ENCODE data around the gene DCAKD.

Gene DCAKD

GRCh38 chr17:45087978-45088377 lies 36.5 kb upstream of the DCAKD start:
- no peaks in the 10 kb centered on the region for H3K27me3 ChIP-seq (replicated peaks; ENCODE audit: control insufficient read depth, insufficient read depth, low read length)
- H3K36me3 ChIP-seq (ENCODE audit: control insufficient read depth, insufficient read depth, low read length), result peaks cover 28% of the 10 kb centered on the region
- DNase-seq (ENCODE audit: extremely low read depth, insufficient read length), result no peak
- H3K4me3 ChIP-seq (replicated peaks; ENCODE audit: low read depth, low read length), result no peak overlapping the region
- TF ChIP-seq CTCF (IDR thresholded peaks at IDR 0.05; ENCODE audit: insufficient read depth, low read length, poor library complexity, severe bottlenecking), result no peak

- Histone ChIP-seq H3K27me3 (replicated peaks; ENCODE audit: control insufficient read depth, insufficient read depth, low read length) (no peaks in the 10 kb centered on the region), H3K36me3 (ENCODE audit: control insufficient read depth, insufficient read depth, low read length) (peaks cover 23% of the 10 kb centered on the region), H3K4me3 (replicated peaks; ENCODE audit: low read depth, low read length) (no peak overlapping the region)
- DNase-seq (ENCODE audit: extremely low read depth, insufficient read length), result no peak
- no peak for TF ChIP-seq CTCF (IDR thresholded peaks at IDR 0.05; ENCODE audit: insufficient read depth, low read length, poor library complexity, severe bottlenecking)
Measured at GRCh38 chr17:45087504-45087975, 36.1 kb upstream of the DCAKD start.

- peaks cover 22% of the 10 kb centered on the region for H3K36me3 ChIP-seq (ENCODE audit: control insufficient read depth, insufficient read depth, low read length)
Measured at GRCh38 chr17:45086865-45087503, 35.6 kb upstream of the DCAKD start.

GRCh38 chr17:45086391-45086790 lies 35.0 kb upstream of the DCAKD start:
- DNase-seq (ENCODE audit: extremely low read depth, insufficient read length), result no peak
- no peak for TF ChIP-seq CTCF (IDR thresholded peaks at IDR 0.05; ENCODE audit: insufficient read depth, low read length, poor library complexity, severe bottlenecking)
- peaks cover 24% of the 10 kb centered on the region for H3K36me3 ChIP-seq (ENCODE audit: control insufficient read depth, insufficient read depth, low read length)

More at GRCh38 chr17:45086865-45087503, 35.6 kb upstream of the DCAKD start:
- no peak for TF ChIP-seq CTCF (IDR thresholded peaks at IDR 0.05; ENCODE audit: insufficient read depth, low read length, poor library complexity, severe bottlenecking)
- DNase-seq (ENCODE audit: extremely low read depth, insufficient read length), result no peak
- Histone ChIP-seq H3K4me3 (replicated peaks; ENCODE audit: low read depth, low read length) (no peak overlapping the region), H3K27me3 (replicated peaks; ENCODE audit: control insufficient read depth, insufficient read depth, low read length) (no peaks in the 10 kb centered on the region)

GRCh38 chr17:45081047-45081703 lies 29.7 kb upstream of the DCAKD start:
- TF ChIP-seq CTCF (IDR thresholded peaks at IDR 0.05; ENCODE audit: insufficient read depth, low read length, poor library complexity, severe bottlenecking), result no peak
- DNase-seq (ENCODE audit: extremely low read depth, insufficient read length), result no peak
- no peak overlapping the region for H3K4me3 ChIP-seq (replicated peaks; ENCODE audit: low read depth, low read length)
- peaks cover 12% of the 10 kb centered on the region for H3K36me3 ChIP-seq (ENCODE audit: control insufficient read depth, insufficient read depth, low read length)
- H3K27me3 ChIP-seq (replicated peaks; ENCODE audit: control insufficient read depth, insufficient read depth, low read length), result no peaks in the 10 kb centered on the region

More at GRCh38 chr17:45086391-45086790, 35.0 kb upstream of the DCAKD start:
- Histone ChIP-seq H3K4me3 (replicated peaks; ENCODE audit: low read depth, low read length) (no peak overlapping the region), H3K27me3 (replicated peaks; ENCODE audit: control insufficient read depth, insufficient read depth, low read length) (no peaks in the 10 kb centered on the region)

Data from GM06990 (cell line).